HG02588 (cell line): ENCODE data around the gene RUVBL2.
"Not testable (repeated sequence)": the region's sequence is repeated elsewhere in the genome, so short reads cannot be mapped to it uniquely, and the experiment has no call there.

Experiments used
- ATAC-seq: cut with Tn5 transposase; IDR thresholded peaks from one replicate; pipeline ENCODE4 v1.9.1; 2021; ENCODE audit warnings: mild to moderate bottlenecking, moderate library complexity; ENCODE audit not compliant: unreplicated experiment

RUVBL2 gene

DNA sequence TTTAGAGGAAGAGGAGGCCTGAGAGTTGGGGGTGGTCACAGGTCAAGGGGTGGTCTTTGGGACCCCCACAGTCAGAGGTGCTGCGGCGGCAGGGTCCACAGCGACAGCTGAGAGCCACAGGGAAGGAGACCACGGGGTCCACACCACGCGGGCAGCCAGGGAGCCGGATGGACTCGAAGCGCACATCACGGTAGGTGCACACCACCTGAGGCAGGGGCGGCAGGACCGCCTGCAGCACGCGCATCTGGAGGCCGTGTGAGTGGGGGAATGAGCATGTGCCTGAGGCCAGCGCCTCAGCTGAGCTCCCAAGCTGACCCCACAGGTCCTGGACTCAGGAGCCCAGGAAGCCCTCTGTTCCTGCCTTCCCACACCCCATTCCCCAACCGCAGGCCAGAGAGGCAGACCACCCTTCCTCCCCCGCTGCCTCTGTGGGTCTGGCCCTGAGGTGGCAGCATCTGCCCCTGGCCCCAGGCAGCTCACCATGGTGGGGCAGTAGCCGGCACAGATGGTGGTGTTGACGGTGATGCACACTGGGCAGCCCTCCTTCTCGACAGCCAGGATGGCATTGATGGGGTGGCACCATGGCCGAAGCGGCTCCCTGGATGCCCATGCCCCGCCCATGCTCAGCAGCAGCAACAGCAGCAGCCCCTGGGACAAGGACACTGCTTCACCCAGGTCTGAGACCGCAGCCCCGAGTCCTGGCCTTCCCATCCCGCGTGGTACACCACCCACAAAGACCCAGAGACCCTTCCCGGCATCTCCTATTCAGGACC, 22.6 kb downstream of the RUVBL2 start:
- no peak for ATAC-seq

GRCh38 chr19:49017041-49017665, 23.5 kb downstream of the RUVBL2 start, which contains the start of gene LHB:
Gene LHB (minus strand): TSS chr19:49017091. CDS start chr19:49017081, 10 bp downstream.
- ATAC-seq: no peak

DNA sequence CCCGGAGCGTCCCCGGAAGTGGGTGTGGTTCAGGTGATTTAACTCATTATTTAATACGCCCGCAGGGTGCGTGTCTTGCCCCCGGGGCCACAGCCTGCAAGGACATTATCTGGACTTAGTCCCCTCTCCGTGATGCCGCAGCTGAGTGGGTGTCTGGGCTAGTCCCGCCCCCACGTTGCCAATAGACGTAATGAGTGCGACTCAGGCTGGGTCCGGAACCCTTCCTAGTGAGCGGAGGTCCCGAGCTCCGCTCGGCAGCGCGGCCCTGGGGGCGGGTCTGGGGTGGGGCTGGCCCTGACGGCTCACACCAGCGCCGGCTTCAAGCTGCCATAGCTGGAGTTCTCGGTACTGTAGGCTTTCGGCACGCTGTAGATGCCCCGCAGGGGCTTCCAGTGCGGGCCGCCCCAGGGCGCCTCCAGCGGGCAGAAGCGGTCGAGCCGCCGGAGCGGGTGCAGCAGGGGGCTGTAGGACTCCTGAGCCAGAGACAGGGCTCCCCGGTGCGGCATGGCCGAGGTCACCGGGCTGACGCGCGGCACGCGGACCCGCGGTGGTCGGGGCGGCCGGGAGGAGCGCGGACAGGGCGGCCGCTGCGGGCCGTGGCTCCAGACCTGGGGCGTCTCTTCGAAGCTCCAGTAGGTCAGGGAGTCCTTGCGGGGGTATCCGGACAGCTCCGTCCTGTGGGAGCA, 24.1 kb downstream of the RUVBL2 start:
- ATAC-seq: no peak

- not testable (repeated sequence) for ATAC-seq
Measured at GRCh38 chr19:49018388-49019241, 24.9 kb downstream of the RUVBL2 start.

DNA sequence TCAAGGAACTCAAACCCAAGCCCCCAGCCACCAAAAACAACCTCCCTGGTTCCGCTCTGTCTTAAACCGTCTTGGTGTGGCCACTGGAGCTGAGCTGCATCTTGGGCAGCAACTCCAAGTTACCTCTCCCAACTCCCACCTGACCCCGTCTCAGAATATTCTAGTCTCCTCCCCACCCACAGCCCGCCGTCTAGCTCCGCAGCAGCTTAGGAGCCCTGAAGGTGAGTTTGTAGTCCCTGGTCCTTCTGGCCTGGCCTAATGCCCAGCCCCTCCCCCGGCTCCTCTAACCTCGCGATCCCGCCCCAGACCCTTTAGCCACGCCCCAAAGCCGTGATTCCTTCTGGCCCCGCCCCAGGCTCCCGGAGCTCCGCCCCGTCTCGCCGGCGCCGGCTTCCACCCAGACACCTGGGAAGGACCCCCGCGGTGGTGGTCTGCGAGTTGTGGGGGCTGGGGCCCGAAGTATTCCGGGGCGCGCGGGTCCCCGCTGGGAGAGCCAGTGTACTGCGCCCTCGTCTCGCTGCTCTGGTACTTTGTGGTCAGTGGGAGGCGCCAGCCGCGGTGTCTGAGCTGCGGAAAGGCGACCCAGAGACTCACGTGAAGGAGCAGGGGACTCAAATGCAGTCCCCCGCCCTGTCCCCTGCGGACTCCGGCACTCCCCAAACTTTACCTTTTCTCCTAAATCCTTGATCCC, 25.7 kb downstream of the RUVBL2 start:
- ATAC-seq: no peak

GRCh38 chr19:49020342-49020741, 26.7 kb downstream of the RUVBL2 start:
- no peak for ATAC-seq

- ATAC-seq: no peak
Measured at GRCh38 chr19:49020931-49021895, 27.5 kb downstream of the RUVBL2 start.

DNA sequence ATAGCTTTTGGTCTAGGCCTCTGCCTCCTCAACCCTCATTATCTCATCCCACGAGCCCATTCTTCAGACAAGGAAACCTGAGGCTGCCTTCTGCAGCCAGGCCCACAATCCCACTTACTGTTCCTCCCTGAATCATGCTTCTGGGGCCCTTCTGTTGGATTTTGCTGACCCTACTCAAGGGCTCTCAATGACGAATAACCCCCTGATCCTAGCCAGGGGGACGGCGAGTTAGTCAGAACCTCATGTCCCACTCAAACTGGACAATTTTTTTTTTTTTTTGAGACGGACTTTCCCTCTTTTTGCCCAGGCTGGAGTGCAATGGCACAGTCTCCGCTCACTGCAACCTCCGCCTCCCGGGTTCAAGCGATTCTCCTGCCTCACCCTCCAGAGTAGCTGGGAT, 28.4 kb downstream of the RUVBL2 start:
- no peak for ATAC-seq

GRCh38 chr19:49024233-49024632, 30.5 kb downstream of the RUVBL2 start, which contains the start of gene CGB3:
Gene CGB3 (minus strand): TSS chr19:49024333. CDS start chr19:49023971, 362 bp downstream.
- ATAC-seq: not testable (repeated sequence)

- ATAC-seq: not testable (repeated sequence)
Measured at GRCh38 chr19:49025088-49025487, 31.4 kb downstream of the RUVBL2 start.

DNA sequence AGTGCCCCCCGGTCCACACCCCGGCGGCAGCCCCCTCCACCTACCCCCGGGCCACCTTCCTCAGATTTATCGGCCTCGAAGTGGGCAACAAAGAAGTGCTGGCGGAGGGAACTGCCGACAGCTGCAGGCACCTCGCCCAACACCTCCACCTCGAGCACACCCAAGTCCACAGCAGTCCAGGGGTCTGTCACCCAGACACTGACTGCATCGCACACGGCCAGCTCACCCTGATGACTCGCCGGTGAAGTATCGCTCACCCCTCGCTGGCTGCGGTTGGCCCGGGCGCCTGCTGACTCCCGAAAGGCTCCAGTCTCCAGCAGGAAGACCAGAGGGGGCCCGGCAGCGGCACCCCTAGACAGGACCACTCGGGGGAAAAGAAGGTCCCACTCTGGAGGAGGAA, 31.9 kb downstream of the RUVBL2 start:
- not testable (repeated sequence) for ATAC-seq

- not testable (repeated sequence) for ATAC-seq
Measured at GRCh38 chr19:49028686-49029085, 35.0 kb downstream of the RUVBL2 start.

- ATAC-seq: not testable (repeated sequence)
Measured at GRCh38 chr19:49029749-49030148, 36.1 kb downstream of the RUVBL2 start.

GRCh38 chr19:49030323-49030722, 36.6 kb downstream of the RUVBL2 start:
- ATAC-seq: not testable (repeated sequence)

- not testable (repeated sequence) for ATAC-seq
Measured at GRCh38 chr19:49031642-49032301, 38.1 kb downstream of the RUVBL2 start, which contains the start of gene CGB2. Gene CGB2 (plus strand): TSS chr19:49031890. CDS start chr19:49032096, 206 bp downstream.

GRCh38 chr19:49036815-49037214, 43.1 kb downstream of the RUVBL2 start, which contains the start of gene CGB1:
Gene CGB1 (minus strand): TSS chr19:49036895. CDS start chr19:49036711, 184 bp downstream.
- ATAC-seq: not testable (repeated sequence)

GRCh38 chr19:49038111-49038510, 44.4 kb downstream of the RUVBL2 start:
- not testable (repeated sequence) for ATAC-seq
